Breast epithelium (tissue), 3 donors: ENCODE measurements around the gene GGTA1.

ENCODE experiments used
- POLR2A ChIP-seq: fragments of 450-650 bp; IDR thresholded peaks from one replicate; pipeline ENCODE4 v1.6.1; 2016; ENCODE audit warnings: antibody characterized with exemption, mild to moderate bottlenecking, moderate library complexity
- TF ChIP-seq, protein P1 (sequence below), 3 donors: fragments of 450-650 bp; IDR thresholded peaks; one replicate each; pipeline ENCODE4 v1.5.1; 2016 to 2017; ENCODE audit warnings: antibody characterized with exemption in 3 of 3, mild to moderate bottlenecking in 3 of 3, moderate library complexity in 3 of 3

DNA sequence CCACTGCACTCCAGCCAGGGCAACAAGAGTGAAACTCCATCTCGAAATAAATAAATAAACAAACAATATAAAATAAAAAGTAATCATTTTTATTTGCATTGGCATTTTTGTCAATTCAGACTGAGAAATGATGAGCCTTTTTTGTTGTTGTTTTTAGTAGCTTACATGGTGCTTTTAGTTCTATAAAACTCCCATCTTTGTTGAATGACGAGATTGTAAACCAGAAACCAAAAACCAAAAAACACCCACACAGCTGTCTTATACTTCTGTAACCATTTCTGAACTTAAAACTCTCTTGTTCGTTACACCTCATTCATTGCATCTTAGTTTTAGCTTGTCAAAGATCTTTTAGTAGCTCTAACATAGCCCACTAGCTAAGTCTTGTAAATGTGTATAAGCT is 44.7 kb downstream of the GGTA1 start:
- TF ChIP-seq, protein P1, sequence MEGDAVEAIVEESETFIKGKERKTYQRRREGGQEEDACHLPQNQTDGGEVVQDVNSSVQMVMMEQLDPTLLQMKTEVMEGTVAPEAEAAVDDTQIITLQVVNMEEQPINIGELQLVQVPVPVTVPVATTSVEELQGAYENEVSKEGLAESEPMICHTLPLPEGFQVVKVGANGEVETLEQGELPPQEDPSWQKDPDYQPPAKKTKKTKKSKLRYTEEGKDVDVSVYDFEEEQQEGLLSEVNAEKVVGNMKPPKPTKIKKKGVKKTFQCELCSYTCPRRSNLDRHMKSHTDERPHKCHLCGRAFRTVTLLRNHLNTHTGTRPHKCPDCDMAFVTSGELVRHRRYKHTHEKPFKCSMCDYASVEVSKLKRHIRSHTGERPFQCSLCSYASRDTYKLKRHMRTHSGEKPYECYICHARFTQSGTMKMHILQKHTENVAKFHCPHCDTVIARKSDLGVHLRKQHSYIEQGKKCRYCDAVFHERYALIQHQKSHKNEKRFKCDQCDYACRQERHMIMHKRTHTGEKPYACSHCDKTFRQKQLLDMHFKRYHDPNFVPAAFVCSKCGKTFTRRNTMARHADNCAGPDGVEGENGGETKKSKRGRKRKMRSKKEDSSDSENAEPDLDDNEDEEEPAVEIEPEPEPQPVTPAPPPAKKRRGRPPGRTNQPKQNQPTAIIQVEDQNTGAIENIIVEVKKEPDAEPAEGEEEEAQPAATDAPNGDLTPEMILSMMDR (IDR thresholded peaks at IDR 0.05): no peak
- no peak for TF ChIP-seq POLR2A
